KMS-11 (cell line): ENCODE data around the gene STEAP1B.

Experiments used
- H2AFZ ChIP-seq: fragments of 200-600 bp; sonication (generic); 2 replicates; pipeline ENCODE4 v1.6.1; 2016; ENCODE audit warnings: antibody characterized with exemption, mixed run types, low read depth
- H3K27ac ChIP-seq: fragments of 200-600 bp; sonication (generic); 2 replicates; pipeline ENCODE4 v1.6.1; 2016; ENCODE audit warnings: mild to moderate bottlenecking, mixed run types
- H3K27me3 ChIP-seq: fragments of 200-600 bp; sonication (generic); 2 replicates; pipeline ENCODE4 v1.6.1; 2017; ENCODE audit warnings: mild to moderate bottlenecking, low read depth, mixed run types, moderate library complexity; ENCODE audit not compliant: insufficient read depth
- H3K36me3 ChIP-seq: fragments of 200-600 bp; sonication (generic); 2 replicates; pipeline ENCODE4 v1.6.1; 2017; ENCODE audit warnings: mild to moderate bottlenecking, mixed run types; ENCODE audit not compliant: insufficient read depth
- H3K4me1 ChIP-seq: fragments of 200-600 bp; sonication (generic); 2 replicates; pipeline ENCODE4 v1.6.1; 2016; ENCODE audit warnings: mild to moderate bottlenecking, low read depth, mixed run types; ENCODE audit not compliant: poor library complexity, severe bottlenecking
- H3K4me2 ChIP-seq: fragments of 200-600 bp; sonication (generic); 2 replicates; pipeline ENCODE4 v1.7.0; 2016; ENCODE audit warnings: mild to moderate bottlenecking, mixed run types
- H3K4me3 ChIP-seq: fragments of 200-600 bp; sonication (generic); IDR thresholded peaks from 2 replicates; pipeline ENCODE4 v1.6.1; 2017; ENCODE audit warnings: low read depth, low read length, mixed read lengths; ENCODE audit not compliant: insufficient read depth
- H3K79me2 ChIP-seq: fragments of 200-600 bp; sonication (generic); 2 replicates; pipeline ENCODE4 v1.6.1; 2016; ENCODE audit warnings: low read depth, mixed run types; ENCODE audit not compliant: insufficient read depth
- H3K9ac ChIP-seq: fragments of 200-600 bp; sonication (generic); 2 replicates; pipeline ENCODE4 v1.6.1; 2016; ENCODE audit warnings: mild to moderate bottlenecking, mixed run types
- H4K20me1 ChIP-seq: fragments of 200-600 bp; sonication (generic); 2 replicates; pipeline ENCODE4 v1.6.1; 2016; ENCODE audit warnings: mild to moderate bottlenecking, mixed run types; ENCODE audit not compliant: insufficient read depth
- CTCF ChIP-seq: fragments of 200-600 bp; sonication (generic); conservative IDR thresholded peaks from 2 replicates; pipeline ENCODE4 v1.6.1; 2017; ENCODE audit warnings: low read depth, mild to moderate bottlenecking, antibody characterized with exemption, low read length, moderate library complexity, mixed read lengths

The STEAP1B gene

DNA sequence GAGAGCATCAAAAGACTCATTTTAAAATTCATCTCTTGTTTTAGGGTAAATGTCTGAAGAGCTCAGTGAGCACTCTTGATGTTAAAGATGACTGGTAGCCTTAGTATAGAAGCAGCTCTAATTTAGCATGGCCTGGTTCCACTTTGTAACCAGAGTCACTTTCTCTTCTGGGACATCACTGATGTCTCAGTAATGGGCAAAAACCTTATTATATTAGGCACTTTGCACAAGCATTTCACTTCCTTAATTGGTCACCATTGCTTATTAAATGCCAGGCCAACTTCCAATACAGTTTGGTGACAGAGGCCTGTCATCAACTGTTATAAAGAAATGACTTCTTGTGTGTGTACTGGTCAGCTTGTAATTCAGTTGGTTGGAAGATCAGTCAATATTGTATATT, 53.0 kb downstream of the STEAP1B start:
- peak overlapping the region; percentile 71; the same call in 1 of the 2 replicates for H3K27ac ChIP-seq

DNA sequence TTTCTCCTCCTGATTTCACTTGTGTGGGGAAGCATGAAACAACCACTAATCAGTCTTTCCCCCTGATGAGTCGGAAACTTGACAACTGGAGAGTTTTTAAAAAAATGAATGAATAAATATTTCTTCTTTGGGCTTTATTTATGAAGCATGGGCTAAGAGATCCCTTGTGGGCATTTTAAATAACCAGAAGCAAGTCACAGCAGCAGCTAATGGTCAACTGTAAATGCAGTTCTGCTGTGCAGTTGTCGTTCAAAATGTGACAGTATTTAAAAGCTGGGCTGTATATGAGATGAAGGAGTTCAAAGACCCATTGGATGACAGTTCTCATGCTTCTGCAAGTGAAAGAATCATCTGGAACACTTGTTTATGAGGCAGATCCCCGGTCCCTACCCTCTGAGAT, 54.1 kb downstream of the STEAP1B start:
- Histone ChIP-seq H4K20me1 (no peaks in the 10 kb centered on the region), H3K27ac (peak overlapping the region; percentile 71), H3K4me1 (peaks cover 65% of the 10 kb centered on the region), H3K79me2 (no peaks in the 10 kb centered on the region), H2AFZ (peak overlapping the region; percentile 51), H3K36me3 (no peaks in the 10 kb centered on the region), H3K4me3 (no peak overlapping the region), H3K9ac (peak overlapping the region; percentile 31; the same call in 1 of the 2 replicates), H3K27me3 (no peaks in the 10 kb centered on the region), H3K4me2 (peak overlapping the region; percentile 70)
- TF ChIP-seq CTCF = no peak

More for the DNA sequence above, 53.0 kb downstream of the STEAP1B start:
- H3K9ac ChIP-seq = no peak overlapping the region
- no peaks in the 10 kb centered on the region for H4K20me1 ChIP-seq
- H2AFZ ChIP-seq = no peak overlapping the region
- no peaks in the 10 kb centered on the region for H3K27me3 ChIP-seq
- no peaks in the 10 kb centered on the region for H3K36me3 ChIP-seq
- no peak for TF ChIP-seq CTCF
- H3K4me2 ChIP-seq = peak overlapping the region; percentile 70; the same call in 1 of the 2 replicates
- no peaks in the 10 kb centered on the region for H3K79me2 ChIP-seq
- H3K4me3 ChIP-seq = no peak overlapping the region
- H3K4me1 ChIP-seq = peaks cover 65% of the 10 kb centered on the region

GRCh38 chr7:22445140-22445743, 54.7 kb downstream of the STEAP1B start:
- no peak for TF ChIP-seq CTCF
- H2AFZ ChIP-seq = peak overlapping the region; percentile 51
- no peak overlapping the region for H3K4me3 ChIP-seq

DNA sequence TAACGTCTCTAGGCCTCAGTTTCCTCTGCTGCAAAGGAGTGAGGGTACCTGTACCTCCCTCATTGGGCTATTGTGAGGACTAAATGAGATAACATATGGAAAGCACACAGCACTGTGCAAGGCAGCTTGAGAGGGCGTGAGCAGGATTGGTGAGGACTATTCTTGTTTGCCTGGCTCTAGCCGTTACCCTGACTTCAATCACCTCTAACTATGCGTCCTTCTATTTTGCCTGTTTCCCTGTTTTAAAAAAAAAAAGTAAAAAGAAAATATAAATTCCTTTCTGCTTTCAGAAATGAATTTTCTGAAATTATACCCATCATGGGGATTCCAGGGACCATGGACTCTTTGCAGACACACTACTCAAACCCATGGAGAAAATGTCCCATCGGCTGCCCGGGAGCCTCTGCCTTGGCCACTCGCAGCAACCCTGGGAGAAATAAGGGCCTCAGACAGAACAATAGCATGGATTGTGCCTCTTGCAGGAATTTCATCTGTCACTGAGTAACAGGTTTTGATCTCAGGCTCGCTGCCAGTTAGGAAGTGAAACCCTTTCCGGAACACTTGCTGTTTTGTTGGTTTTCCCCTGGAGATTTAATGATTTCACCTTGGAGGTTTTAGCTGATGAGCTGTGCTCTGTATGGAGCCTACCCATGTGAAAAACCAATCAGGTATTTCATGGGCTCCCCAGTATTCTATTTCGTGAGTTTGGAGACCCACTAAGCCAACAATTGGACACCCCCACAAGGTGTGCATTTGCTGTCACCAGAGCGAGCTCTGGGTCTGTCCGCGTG, 55.6 kb downstream of the STEAP1B start:
- H3K4me3 ChIP-seq = no peak overlapping the region
- no peaks in the 10 kb centered on the region for H4K20me1 ChIP-seq
- H3K27ac ChIP-seq = peak overlapping the region; percentile 71
- no peaks in the 10 kb centered on the region for H3K79me2 ChIP-seq
- no peak for TF ChIP-seq CTCF
- H3K9ac ChIP-seq = peak overlapping the region; percentile 31; the same call in 1 of the 2 replicates
- peaks cover 78% of the 10 kb centered on the region for H3K4me1 ChIP-seq
- no peaks in the 10 kb centered on the region for H3K27me3 ChIP-seq
- peak overlapping the region; percentile 70 for H3K4me2 ChIP-seq
- no peaks in the 10 kb centered on the region for H3K36me3 ChIP-seq
- H2AFZ ChIP-seq = peak overlapping the region; percentile 51; the same call in 1 of the 2 replicates

More at GRCh38 chr7:22445140-22445743, 54.7 kb downstream of the STEAP1B start:
- Histone ChIP-seq H4K20me1 (no peaks in the 10 kb centered on the region), H3K79me2 (no peaks in the 10 kb centered on the region), H3K4me2 (peak overlapping the region; percentile 70), H3K36me3 (no peaks in the 10 kb centered on the region), H3K9ac (peak overlapping the region; percentile 31; the same call in 1 of the 2 replicates), H3K4me1 (peaks cover 70% of the 10 kb centered on the region), H3K27me3 (no peaks in the 10 kb centered on the region), H3K27ac (peak overlapping the region; percentile 71)
